Testis (tissue), 3 donors: ENCODE results near the gene ESR1. TPM values are rescaled to one million over a fixed set of nuclear protein-coding genes. Genes with fewer than 3 reads are reported as not detected.

Experiments
- DNase-seq: peaks from one replicate; pipeline ENCODE4 v3.0.0-alpha.2; 2019
- H3K27ac ChIP-seq, 2 donors: fragments of 200-600 bp; sonication (generic); one replicate each; pipeline ENCODE4 v1.5.1; 2019
- H3K27me3 ChIP-seq: fragments of 200-600 bp; sonication (generic); one replicate; pipeline ENCODE4 v1.5.1; 2019
- H3K36me3 ChIP-seq: fragments of 200-600 bp; sonication (generic); one replicate; pipeline ENCODE4 v1.5.1; 2017; ENCODE audit warnings: low read depth; ENCODE audit errors: missing control alignments
- H3K4me1 ChIP-seq: fragments of 200-600 bp; sonication (generic); one replicate; pipeline ENCODE4 v1.5.1; 2019
- H3K4me3 ChIP-seq, 2 donors: fragments of 200-600 bp; sonication (generic); one replicate each; pipeline ENCODE4 v1.5.1; 2017 to 2019
- H3K9me3 ChIP-seq: fragments of 200-600 bp; sonication (generic); one replicate; pipeline ENCODE4 v1.5.1; 2017
- CTCF ChIP-seq, 3 experiments: fragments of 450-650 bp in 2 of 3; fragments of 200-600 bp in 1 of 3; sonication (generic) in 1 of 3; IDR thresholded peaks; one replicate each; pipeline ENCODE4 v1.5.1; 2016 to 2019; ENCODE audit warnings: antibody characterized with exemption in 3 of 3, mild to moderate bottlenecking in 2 of 3, moderate library complexity in 1 of 3
- POLR2A ChIP-seq: fragments of 450-650 bp; IDR thresholded peaks from one replicate; pipeline ENCODE4 v1.6.1; 2017; ENCODE audit warnings: antibody characterized with exemption, mild to moderate bottlenecking, moderate library complexity
- WGBS, 2 donors: methylation state at CpG; one replicate each; pipeline ENCODE4 v1.1.5; 2018; 5-methylcytosine and 5-hydroxymethylcytosine counted together
- intact Hi-C: fragments of 100-400 bp; cut with DNase I; formaldehyde crosslinking; loops from one replicate; pipeline ENCODE4 v1.15.1; 2023; ENCODE audit warnings: low total_unique reads
- polyA plus RNA-seq: library from polyadenylated mRNA; stranded (reverse); fragments of 350-450 nt; fragmentation: Illumina TruSeq; extraction: RNeasy Lipid Tissue Mini Kit (QIAGEN cat#74804); gene quantifications from one replicate; pipeline ENCODE4 v1.2.3, GENCODE V29; 2014; ENCODE audit warnings: low read depth, low replicate concordance; ENCODE audit not compliant: insufficient read depth
- total RNA-seq, 2 donors: library from RNA; depleted of rRNA; stranded (reverse); fragments of >200 nt; gene quantifications; one replicate each; pipeline ENCODE4 v1.2.3, GENCODE V29; 2016

The ESR1 gene
- total and polyA plus RNA-seq, 3 donors from 2014 or later, result 4.3 to 9.3 (median 8.1) TPM

- H3K27ac ChIP-seq, result no peak overlapping the region
- no peak for TF ChIP-seq CTCF (IDR thresholded peaks at IDR 0.05)
- TF ChIP-seq POLR2A, result no peak
- H3K9me3 ChIP-seq, result no peaks in the 10 kb centered on the region
- no peaks in the 10 kb centered on the region for H3K36me3 ChIP-seq
- intact Hi-C loops, result no loop called here
- no peaks in the 10 kb centered on the region for H3K4me1 ChIP-seq
- no peaks in the 10 kb centered on the region for H3K27me3 ChIP-seq
- 92 to 93% methylated on average over 8 of the region's 8 CpGs for WGBS, 2 donors
- DNase-seq, result no peak
- H3K4me3 ChIP-seq, result no peak overlapping the region
Measured at GRCh38 chr6:152127432-152128165, 320.1 kb downstream of the ESR1 start.

- TF ChIP-seq CTCF (IDR thresholded peaks at IDR 0.05), result no peak
- TF ChIP-seq POLR2A, result no peak
- Histone ChIP-seq H3K27ac (peak overlapping the region; percentile 47 to 70), H3K4me1 (no peaks in the 10 kb centered on the region), H3K36me3 (no peaks in the 10 kb centered on the region), H3K27me3 (no peaks in the 10 kb centered on the region), H3K4me3 (no peak overlapping the region), H3K9me3 (no peaks in the 10 kb centered on the region)
- intact Hi-C loops, result loop anchor here (10.0 kb wide), 1 partner anchor 365 kb away; no protein-coding TSS in a partner anchor
- no peak for DNase-seq
- WGBS, 2 donors, result 29 to 45% methylated on average over 9 of the region's 9 CpGs
Measured at GRCh38 chr6:152129691-152130151, 322.2 kb downstream of the ESR1 start.

- no peak for DNase-seq
- TF ChIP-seq POLR2A (no peak), CTCF (IDR thresholded peaks at IDR 0.05) (no peak)
- H3K4me1 ChIP-seq, result no peaks in the 10 kb centered on the region
- no peaks in the 10 kb centered on the region for H3K9me3 ChIP-seq
- no peaks in the 10 kb centered on the region for H3K27me3 ChIP-seq
- WGBS, 2 donors, result 77 to 79% methylated on average over 2 of the region's 2 CpGs
- intact Hi-C loops, result loop anchor here (10.0 kb wide), 1 partner anchor 366 kb away; no protein-coding TSS in a partner anchor
- H3K4me3 ChIP-seq, result no peak overlapping the region
- H3K36me3 ChIP-seq, result no peaks in the 10 kb centered on the region
- H3K27ac ChIP-seq, result no peak overlapping the region
Measured at GRCh38 chr6:152130441-152130840, 323.0 kb downstream of the ESR1 start.

GRCh38 chr6:152135755-152136448 is 328.4 kb downstream of the ESR1 start:
- no peaks in the 10 kb centered on the region for H3K9me3 ChIP-seq
- TF ChIP-seq POLR2A (no peak), CTCF (IDR thresholded peaks at IDR 0.05) (no peak)
- no peak overlapping the region for H3K4me3 ChIP-seq
- 83 to 94% methylated on average over 8 of the region's 8 CpGs for WGBS, 2 donors
- H3K4me1 ChIP-seq, result no peaks in the 10 kb centered on the region
- no peak for DNase-seq
- intact Hi-C loops, result loop anchor here (10.0 kb wide), 1 partner anchor 371 kb away; no protein-coding TSS in a partner anchor
- H3K27ac ChIP-seq, result no peak overlapping the region
- no peaks in the 10 kb centered on the region for H3K27me3 ChIP-seq
- no peaks in the 10 kb centered on the region for H3K36me3 ChIP-seq
